ENCODE results near the gene CD302. TPM values are rescaled to one million over a fixed set of nuclear protein-coding genes. Genes with fewer than 3 reads are reported as not detected.

CD302 gene
- polyA plus RNA-seq, 1 donor (not counting 4 experiments of a cell fraction or from before 2014, with no cell fraction given) = 0.20 TPM

- no peak for DNase-seq (ENCODE audit: low read depth, low spot score)
- Histone ChIP-seq H3K4me3 (ENCODE audit: control insufficient read depth in 2 of 3, extremely low read depth in 1 of 3, insufficient read depth in 2 of 3, low read depth in 1 of 3, low read length in 3 of 3) (no peak overlapping the region), H3K9me1 (ENCODE audit: control insufficient read depth, extremely low read depth, insufficient read depth, low read length) (no peaks in the 10 kb centered on the region), H3K27me3 (ENCODE audit: control insufficient read depth, extremely low read depth, insufficient read depth, low read length) (no peaks in the 10 kb centered on the region), H3K27ac (ENCODE audit: control insufficient read depth, insufficient read depth, low read length) (no peak overlapping the region), H3K9ac (ENCODE audit: control insufficient read depth, extremely low read depth, insufficient read depth, low read length) (no peak overlapping the region), H2AFZ (ENCODE audit: control insufficient read depth, low read length) (no peak overlapping the region), H4K20me1 (ENCODE audit: control insufficient read depth, extremely low read depth, insufficient read depth, low read length) (no peaks in the 10 kb centered on the region), H3K36me3 (ENCODE audit: control insufficient read depth in 2 of 2, extremely low read depth in 1 of 2, insufficient read depth in 2 of 2, low read length in 2 of 2) (peaks cover 0 to 4% of the 10 kb centered on the region in 2 experiments), H3K4me1 (ENCODE audit: control insufficient read depth, extremely low read depth, insufficient read depth, low read length) (no peaks in the 10 kb centered on the region), H3K9me3 (ENCODE audit: control insufficient read depth, low read depth, low read length) (no peaks in the 10 kb centered on the region), H3K79me2 (ENCODE audit: control insufficient read depth, insufficient read depth, low read length) (no peaks in the 10 kb centered on the region), H3K4me2 (ENCODE audit: control insufficient read depth, extremely low read depth, insufficient read depth, low read depth, low read length) (no peak overlapping the region)
- dilution Hi-C loops (cut with MboI; ENCODE audit: extremely low pct_ligation_motif_present, low sequenced_read_pairs) = no loop called here
- TF ChIP-seq EZH2 (IDR thresholded peaks at IDR 0.05; ENCODE audit: low read length) (no peak), CTCF (optimal IDR thresholded peaks at IDR 0.05 in 1 of 3, IDR thresholded peaks at IDR 0.05 in 1 of 3, conservative IDR thresholded peaks at IDR 0.05 in 1 of 3; ENCODE audit: extremely low read depth in 1 of 3, insufficient read depth in 2 of 3, low read length in 3 of 3) (no peak)
- no peak for FAIRE-seq
Observed at GRCh38 chr2:159776321-159776720, 21.7 kb downstream of the CD302 start.

GRCh38 chr2:159775021-159775420, 23.0 kb downstream of the CD302 start:
- no peak overlapping the region for H3K9ac ChIP-seq (ENCODE audit: control insufficient read depth, extremely low read depth, insufficient read depth, low read length)
- H4K20me1 ChIP-seq (ENCODE audit: control insufficient read depth, extremely low read depth, insufficient read depth, low read length) = no peaks in the 10 kb centered on the region
- H3K4me2 ChIP-seq (ENCODE audit: control insufficient read depth, extremely low read depth, insufficient read depth, low read depth, low read length) = no peak overlapping the region
- no peak for DNase-seq (ENCODE audit: low read depth, low spot score)
- H3K9me3 ChIP-seq (ENCODE audit: control insufficient read depth, low read depth, low read length) = no peaks in the 10 kb centered on the region
- H3K27ac ChIP-seq (ENCODE audit: control insufficient read depth, insufficient read depth, low read length) = no peak overlapping the region
- H3K4me1 ChIP-seq (ENCODE audit: control insufficient read depth, extremely low read depth, insufficient read depth, low read length) = no peaks in the 10 kb centered on the region
- H2AFZ ChIP-seq (ENCODE audit: control insufficient read depth, low read length) = no peak overlapping the region
- TF ChIP-seq EZH2 (IDR thresholded peaks at IDR 0.05; ENCODE audit: low read length) (no peak), CTCF (optimal IDR thresholded peaks at IDR 0.05 in 1 of 3, IDR thresholded peaks at IDR 0.05 in 1 of 3, conservative IDR thresholded peaks at IDR 0.05 in 1 of 3; ENCODE audit: extremely low read depth in 1 of 3, insufficient read depth in 2 of 3, low read length in 3 of 3) (no peak)
- dilution Hi-C loops (cut with MboI; ENCODE audit: extremely low pct_ligation_motif_present, low sequenced_read_pairs) = no loop called here
- no peak overlapping the region for H3K4me3 ChIP-seq (ENCODE audit: control insufficient read depth in 2 of 3, extremely low read depth in 1 of 3, insufficient read depth in 2 of 3, low read depth in 1 of 3, low read length in 3 of 3)
- no peaks in the 10 kb centered on the region for H3K9me1 ChIP-seq (ENCODE audit: control insufficient read depth, extremely low read depth, insufficient read depth, low read length)
- H3K27me3 ChIP-seq (ENCODE audit: control insufficient read depth, extremely low read depth, insufficient read depth, low read length) = no peaks in the 10 kb centered on the region
- no peak for FAIRE-seq
- H3K79me2 ChIP-seq (ENCODE audit: control insufficient read depth, insufficient read depth, low read length) = no peaks in the 10 kb centered on the region
- peaks cover 0 to 7% of the 10 kb centered on the region in 2 experiments for H3K36me3 ChIP-seq (ENCODE audit: control insufficient read depth in 2 of 2, extremely low read depth in 1 of 2, insufficient read depth in 2 of 2, low read length in 2 of 2)
